Lung (tissue), 12 donors: ENCODE data around the gene LBX1. TPM values are rescaled to one million over a fixed set of nuclear protein-coding genes. Genes with fewer than 3 reads are reported as not detected.

Source experiments
- ATAC-seq: fragments of 200-7000 bp; cut with Tn5 transposase; one replicate; pipeline ENCODE4 v1.9.1; 2020; ENCODE audit warnings: moderate number of reproducible peaks; ENCODE audit not compliant: insufficient read depth, low FRiP score
- DNase-seq, 3 donors: peaks; one replicate each; pipeline ENCODE4 v3.0.0-alpha.2; 2013 to 2017
- H3K27ac ChIP-seq, 2 donors: one replicate each; pipeline ENCODE4 v1.5.1; 2013; ENCODE audit warnings: mild to moderate bottlenecking in 2 of 2, moderate library complexity in 2 of 2, control low read depth in 1 of 2, inconsistent platforms in 1 of 2, low read depth in 1 of 2, low read length in 1 of 2
- H3K27me3 ChIP-seq, 3 donors: one replicate each; pipeline ENCODE4 v1.5.1; 2013; ENCODE audit warnings: low read length in 2 of 3; ENCODE audit not compliant: control insufficient read depth in 3 of 3, insufficient read depth in 3 of 3
- H3K36me3 ChIP-seq, 4 donors: one replicate each; pipeline ENCODE4 v1.5.1; 2013; ENCODE audit warnings: low read length in 4 of 4, mild to moderate bottlenecking in 1 of 4, moderate library complexity in 1 of 4; ENCODE audit not compliant: control insufficient read depth in 4 of 4, insufficient read depth in 4 of 4
- H3K4me1 ChIP-seq, 5 donors: one replicate each; pipeline ENCODE4 v1.5.1; 2013; ENCODE audit warnings: low read length in 5 of 5, mild to moderate bottlenecking in 2 of 5, moderate library complexity in 1 of 5; ENCODE audit not compliant: control insufficient read depth in 5 of 5, insufficient read depth in 5 of 5
- H3K4me3 ChIP-seq: one replicate; pipeline ENCODE4 v1.5.1; 2013; ENCODE audit warnings: mild to moderate bottlenecking, control low read depth, moderate library complexity
- H3K9ac ChIP-seq, 2 donors: one replicate each; pipeline ENCODE4 v1.5.1; 2013; ENCODE audit warnings: low read length in 2 of 2, control low read depth in 1 of 2; ENCODE audit not compliant: insufficient read depth in 1 of 2
- H3K9me3 ChIP-seq, 4 donors: one replicate each; pipeline ENCODE4 v1.5.1; 2013; ENCODE audit warnings: low read length in 3 of 4, mild to moderate bottlenecking in 1 of 4, moderate library complexity in 1 of 4; ENCODE audit not compliant: control insufficient read depth in 4 of 4, insufficient read depth in 3 of 4
- WGBS, 2 donors: extraction: QIAGEN DNeasy Blood & Tissue Kit; methylation state at CpG; one replicate each; pipeline ENCODE4 v1.1.7; 2013; 5-methylcytosine and 5-hydroxymethylcytosine counted together
- polyA plus RNA-seq, 2 donors: library from polyadenylated mRNA; stranded (reverse); fragments of 200-250 nt; gene quantifications; one replicate each; pipeline ENCODE4 v1.2.1, GENCODE V29; 2013
- total RNA-seq, 2 donors: library from RNA; depleted of rRNA in 1 of 2; stranded (reverse); fragments of >200 nt in 1 of 2; gene quantifications; one replicate each; pipeline ENCODE4 v1.2.1, GENCODE V29; 2014 to 2021
- TF ChIP-seq, protein P1 (sequence below): IDR thresholded peaks from 2 replicates; pipeline ENCODE4 v1.5.1; 2012; ENCODE audit warnings: mild to moderate bottlenecking; ENCODE audit errors: control extremely low read depth, extremely low read depth
- donor health status: control.
- donor health status: control.
- donor health status: Bipolar disorder and iron deficiency.
- donor health status: healthy.
- donor health status: DM: yes; HTN: yes; CAD: no.

LBX1 gene
- total and polyA plus RNA-seq, 4 donors: 0.02 to 0.09 (median 0.04) TPM; not detected in 1

DNA sequence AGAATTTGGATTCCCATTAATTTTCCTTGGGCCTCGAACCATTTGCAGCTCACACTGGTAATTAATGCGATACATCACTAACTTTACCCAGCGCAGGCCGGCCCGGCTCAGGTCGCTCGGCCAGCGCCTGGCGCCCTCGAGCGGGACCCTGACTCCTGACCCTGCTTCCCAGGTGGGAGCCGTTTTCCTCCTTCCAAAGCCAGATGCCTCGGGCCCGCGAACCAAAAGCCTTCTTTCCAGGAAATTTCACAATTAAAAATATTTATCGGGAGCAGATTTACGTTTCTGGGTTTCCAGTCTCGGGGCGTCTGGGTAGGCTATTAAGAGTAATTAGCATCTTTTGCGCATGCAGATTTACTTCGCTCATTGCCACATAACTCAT is 12.2 kb downstream of the LBX1 start:
- TF ChIP-seq, protein P1, sequence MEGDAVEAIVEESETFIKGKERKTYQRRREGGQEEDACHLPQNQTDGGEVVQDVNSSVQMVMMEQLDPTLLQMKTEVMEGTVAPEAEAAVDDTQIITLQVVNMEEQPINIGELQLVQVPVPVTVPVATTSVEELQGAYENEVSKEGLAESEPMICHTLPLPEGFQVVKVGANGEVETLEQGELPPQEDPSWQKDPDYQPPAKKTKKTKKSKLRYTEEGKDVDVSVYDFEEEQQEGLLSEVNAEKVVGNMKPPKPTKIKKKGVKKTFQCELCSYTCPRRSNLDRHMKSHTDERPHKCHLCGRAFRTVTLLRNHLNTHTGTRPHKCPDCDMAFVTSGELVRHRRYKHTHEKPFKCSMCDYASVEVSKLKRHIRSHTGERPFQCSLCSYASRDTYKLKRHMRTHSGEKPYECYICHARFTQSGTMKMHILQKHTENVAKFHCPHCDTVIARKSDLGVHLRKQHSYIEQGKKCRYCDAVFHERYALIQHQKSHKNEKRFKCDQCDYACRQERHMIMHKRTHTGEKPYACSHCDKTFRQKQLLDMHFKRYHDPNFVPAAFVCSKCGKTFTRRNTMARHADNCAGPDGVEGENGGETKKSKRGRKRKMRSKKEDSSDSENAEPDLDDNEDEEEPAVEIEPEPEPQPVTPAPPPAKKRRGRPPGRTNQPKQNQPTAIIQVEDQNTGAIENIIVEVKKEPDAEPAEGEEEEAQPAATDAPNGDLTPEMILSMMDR: no peak
- ATAC-seq: no peak
- whole genome bisulfite sequencing, 2 donors: 3 to 6% methylated on average over 21 of the region's 21 CpGs
- Histone ChIP-seq H3K27ac (no peak overlapping the region), H3K9me3 (no peaks in the 10 kb centered on the region), H3K27me3 (peaks cover 5 to 90% (median 82%) of the 10 kb centered on the region in 3 donors), H3K4me3 (no peak overlapping the region), H3K9ac (no peak overlapping the region), H3K4me1 (peaks cover 0 to 31% (median 7%) of the 10 kb centered on the region in 5 donors), H3K36me3 (no peaks in the 10 kb centered on the region)
- DNase-seq: no peak

DNA sequence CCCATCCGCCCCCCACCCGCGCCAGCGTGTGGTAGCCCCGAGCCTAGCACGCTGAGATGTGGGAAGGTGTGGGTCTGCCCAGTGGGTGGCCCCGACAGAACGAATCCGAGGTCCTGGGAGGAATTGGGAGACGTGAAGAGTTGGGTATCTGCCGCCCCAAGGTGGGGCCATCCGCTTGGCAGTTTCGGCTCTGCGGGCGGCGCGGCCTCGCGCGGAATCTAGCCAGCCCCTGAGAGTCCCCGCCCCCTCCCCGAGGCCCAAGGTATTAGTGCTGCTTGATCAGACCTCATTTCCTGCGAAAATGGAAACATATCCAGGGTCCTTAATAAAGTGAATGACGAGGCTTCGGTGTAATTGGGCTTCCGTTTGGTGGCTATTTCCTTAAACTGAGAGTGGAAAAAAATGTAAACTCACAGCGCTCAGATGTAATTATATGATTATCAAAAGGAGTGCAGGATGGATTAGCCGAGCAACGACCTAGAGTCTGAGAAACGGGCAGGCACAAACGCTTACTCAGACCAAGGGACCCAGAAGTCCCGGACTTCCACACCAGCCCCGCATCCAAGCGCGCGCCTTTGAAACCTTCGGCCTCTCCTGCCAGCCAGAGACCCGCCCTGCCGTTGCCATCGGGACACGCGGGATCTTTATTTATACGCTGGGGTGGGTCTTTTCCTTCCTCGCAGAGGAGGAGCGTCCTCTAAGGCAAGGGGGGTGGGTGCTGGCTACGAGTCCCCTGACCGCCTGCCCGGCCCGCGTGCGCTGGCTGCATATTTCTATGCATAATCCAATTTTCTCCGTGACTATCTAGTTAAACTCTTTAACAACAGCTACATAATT is 12.8 kb downstream of the LBX1 start:
- Histone ChIP-seq H3K27me3 (peaks cover 8 to 89% (median 82%) of the 10 kb centered on the region in 3 donors), H3K9me3 (no peaks in the 10 kb centered on the region), H3K9ac (no peak overlapping the region), H3K4me3 (no peak overlapping the region), H3K4me1 (peaks cover 0 to 31% (median 7%) of the 10 kb centered on the region in 5 donors), H3K36me3 (no peaks in the 10 kb centered on the region), H3K27ac (no peak overlapping the region)
- TF ChIP-seq, protein P1: no peak
- WGBS, 2 donors: 4 to 6% methylated on average over 52 of the region's 52 CpGs
- DNase-seq (no peak), ATAC-seq (no peak)

DNA sequence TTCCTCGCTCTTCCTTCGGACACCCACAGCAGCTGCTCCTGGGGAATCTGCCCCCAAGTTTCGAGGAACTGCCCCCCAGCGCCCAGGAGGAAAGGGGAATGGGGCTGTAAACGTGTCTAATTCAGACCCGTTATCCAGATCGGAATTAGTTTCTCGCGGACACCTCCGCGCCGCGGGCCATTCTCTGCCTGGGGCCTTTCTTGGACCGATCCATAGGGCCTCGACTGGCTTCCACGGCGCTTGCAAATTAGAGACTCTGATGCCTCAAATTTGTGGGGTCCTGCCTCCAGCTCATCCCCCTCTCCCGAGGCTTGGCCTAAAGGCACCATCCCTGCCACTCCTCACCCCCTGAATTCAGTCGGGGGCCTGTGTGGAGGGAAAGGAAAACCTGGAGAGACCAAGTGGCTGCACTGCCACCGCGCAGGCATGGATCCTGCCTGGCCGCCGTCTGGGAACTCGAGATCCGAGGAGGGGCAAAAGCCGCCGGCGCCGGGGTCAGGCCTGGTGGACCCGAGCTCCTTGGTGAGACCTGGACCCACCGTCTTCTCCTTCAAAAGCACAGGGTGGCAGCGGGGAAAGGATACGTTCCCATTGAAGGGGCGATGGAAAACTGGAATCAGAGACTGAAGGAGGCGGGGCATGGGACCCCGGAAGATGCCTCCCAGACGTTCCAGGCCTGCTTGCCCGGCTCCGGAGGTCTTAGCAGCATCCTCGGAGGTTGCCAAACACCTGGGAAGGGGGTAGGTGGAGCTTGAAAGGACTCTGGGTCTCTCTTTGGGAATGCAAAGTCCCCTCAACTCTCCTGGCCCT is 13.7 kb downstream of the LBX1 start:
- no peak overlapping the region for H3K27ac ChIP-seq
- peaks cover 13 to 86% (median 82%) of the 10 kb centered on the region in 3 donors for H3K27me3 ChIP-seq
- no peaks in the 10 kb centered on the region for H3K9me3 ChIP-seq
- DNase-seq: no peak
- no peak overlapping the region for H3K4me3 ChIP-seq
- 7 to 9% methylated on average over 40 of the region's 40 CpGs for WGBS, 2 donors
- peaks cover 0 to 31% (median 7%) of the 10 kb centered on the region in 5 donors for H3K4me1 ChIP-seq
- TF ChIP-seq, protein P1: no peak
- ATAC-seq: no peak
- no peak overlapping the region for H3K9ac ChIP-seq
- H3K36me3 ChIP-seq: no peaks in the 10 kb centered on the region
